HEK293 (cell line): ENCODE measurements around the gene STK32A.

ENCODE experiments used
- CTCF ChIP-seq: fragments of 450-650 bp; formaldehyde crosslinking; IDR thresholded peaks from 2 replicates; pipeline ENCODE4 v1.5.1; 2016; ENCODE audit warnings: missing biosample characterization, missing genetic modification characterization
- REST ChIP-seq: fragments of 450-650 bp; formaldehyde crosslinking; IDR thresholded peaks from 2 replicates; pipeline ENCODE4 v1.5.1; 2016; ENCODE audit warnings: missing biosample characterization, missing genetic modification characterization
- ZBTB21 ChIP-seq: fragments of 450-650 bp; formaldehyde crosslinking; IDR thresholded peaks from 2 replicates; pipeline ENCODE4 v1.5.1; 2017; ENCODE audit warnings: missing biosample characterization, missing genetic modification characterization
- ZBTB8A ChIP-seq: fragments of 450-650 bp; formaldehyde crosslinking; IDR thresholded peaks from 2 replicates; pipeline ENCODE4 v1.5.1; 2016; ENCODE audit warnings: missing biosample characterization, missing genetic modification characterization
- ZNF146 ChIP-seq: fragments of 450-650 bp; formaldehyde crosslinking; IDR thresholded peaks from 2 replicates; pipeline ENCODE4 v1.5.1; 2016; ENCODE audit warnings: missing biosample characterization, missing genetic modification characterization
- ZNF174 ChIP-seq: fragments of 450-650 bp; formaldehyde crosslinking; IDR thresholded peaks from 2 replicates; pipeline ENCODE4 v1.5.0; 2017; ENCODE audit warnings: missing biosample characterization, mild to moderate bottlenecking, missing genetic modification characterization
- ZNF274 ChIP-seq, 2 experiments: fragments of 200-500 bp in 1 of 2; fragments of 450-650 bp in 1 of 2; sonication (Bioruptor generic) in 1 of 2; formaldehyde crosslinking in 1 of 2; IDR thresholded peaks; 2 replicates each; pipeline versions ENCODE4 v1.5.1 to v1.6.1; 2014 to 2016; ENCODE audit warnings: borderline replicate concordance in 1 of 2, inconsistent platforms in 1 of 2, low read length in 1 of 2, missing biosample characterization in 1 of 2, missing genetic modification characterization in 1 of 2
- ZNF423 ChIP-seq: fragments of 450-650 bp; formaldehyde crosslinking; IDR thresholded peaks from 2 replicates; pipeline ENCODE4 v1.5.1; 2016; ENCODE audit warnings: missing biosample characterization, missing genetic modification characterization
- ZNF658 ChIP-seq: fragments of 450-650 bp; formaldehyde crosslinking; IDR thresholded peaks from 2 replicates; pipeline ENCODE4; 2016; ENCODE audit warnings: missing biosample characterization, missing genetic modification characterization
- ZNF76 ChIP-seq: fragments of 450-650 bp; formaldehyde crosslinking; IDR thresholded peaks from 2 replicates; pipeline ENCODE4; 2016; ENCODE audit warnings: low read depth, missing biosample characterization, missing genetic modification characterization, borderline replicate concordance
- ZNF776 ChIP-seq: fragments of 450-650 bp; formaldehyde crosslinking; IDR thresholded peaks from 2 replicates; pipeline ENCODE4 v1.5.0; 2017; ENCODE audit warnings: missing biosample characterization, missing genetic modification characterization, borderline replicate concordance
- ZSCAN5A ChIP-seq: fragments of 450-650 bp; formaldehyde crosslinking; IDR thresholded peaks from 2 replicates; pipeline ENCODE4 v1.5.1; 2016; ENCODE audit warnings: missing biosample characterization, missing genetic modification characterization

- TF ChIP-seq CTCF (tag by site-specific recombination) (no peak), ZBTB21 (tag by site-specific recombination) (no peak), ZNF776 (tag by site-specific recombination) (no peak), ZNF423 (no peak), ZBTB8A (tag by site-specific recombination) (no peak), ZNF658 (tag by site-specific recombination) (no peak), ZNF274 (IDR thresholded peaks at IDR 0.05; ENCODE audit: low read length) (no peak), ZNF274 (tag by site-specific recombination; IDR thresholded peaks at IDR 0.05; ENCODE audit: borderline replicate concordance) (no peak), ZNF76 (no peak), REST (tag by site-specific recombination) (no peak), ZSCAN5A (tag by site-specific recombination) (no peak), ZNF174 (tag by site-specific recombination) (no peak), ZNF146 (tag by site-specific recombination) (no peak)
These were observed 171.8 kb downstream of the STK32A start for GRCh38 chr5:147406636-147407035.
